ENCODE measurements around the gene ARHGEF39. TPM values are rescaled to one million over a fixed set of nuclear protein-coding genes. Genes with fewer than 3 reads are reported as not detected.
A peak's percentile ranks its signal among the peaks of the same experiment; 100 is the strongest.
"Not testable (repeated sequence)": the region's sequence is repeated elsewhere in the genome, so short reads cannot be mapped to it uniquely, and the experiment has no call there.

Gene ARHGEF39
- polyA plus RNA-seq, 2 of the 4 experiments (the other 2 are of a cell fraction): 17.6 to 19.5 TPM

GRCh38 chr9:35643046-35643445 lies 21.9 kb downstream of the ARHGEF39 start:
- Histone ChIP-seq H3K4me3 (no peak overlapping the region), H3K27ac (no peak overlapping the region), H3K9me3 (no peaks in the 10 kb centered on the region), H3K4me1 (peaks cover 9% of the 10 kb centered on the region), H3K4me2 (no peak overlapping the region)
- ChIA-PET CTCF (interaction anchor here (1.3 to 1.5 kb wide), 3 partner anchors 10 to 39 kb away, joined by 3 read pairs; no protein-coding TSS in a partner anchor), POLR2A (interaction anchor here (0.7 kb wide), 1 partner anchor 14 kb away, joined by 5 read pairs; no protein-coding TSS in a partner anchor)
- FAIRE-seq: no peak
- no peak for TF ChIP-seq SMC3 (IDR thresholded peaks at IDR 0.05)
- WGBS (ENCODE audit: missing lambda C conversion rate): 83% methylated on average over 12 of the region's 12 CpGs
- DNase-seq (ENCODE audit: low read depth in 1 of 2, low spot score in 1 of 2): no peak
- ATAC-seq: no peak

- WGBS (ENCODE audit: missing lambda C conversion rate): 95% methylated on average over 3 of the region's 3 CpGs
- FAIRE-seq; H3K9me3 ChIP-seq; POLR2A ChIA-PET; ATAC-seq; DNase-seq (ENCODE audit: low read depth in 1 of 2, low spot score in 1 of 2); H3K4me2 ChIP-seq; H3K4me3 ChIP-seq; H3K27ac ChIP-seq; H3K4me1 ChIP-seq: not testable (repeated sequence)
- CTCF ChIA-PET: interaction anchor here (1.6 kb wide), 1 partner anchor 16 kb away, joined by 6 read pairs; the partner anchor contains the start of genes CCDC107 and RMRP
Observed at GRCh38 chr9:35641478-35641877, 23.5 kb downstream of the ARHGEF39 start.

- H3K4me2 ChIP-seq; H3K4me3 ChIP-seq; H3K27ac ChIP-seq; DNase-seq (ENCODE audit: low read depth in 1 of 2, low spot score in 1 of 2); POLR2A ChIA-PET; ATAC-seq; H3K4me1 ChIP-seq; H3K9me3 ChIP-seq; FAIRE-seq: not testable (repeated sequence)
- 90% methylated on average over 15 of the region's 15 CpGs for WGBS (ENCODE audit: missing lambda C conversion rate)
- CTCF ChIA-PET: interaction anchor here (1.3 to 1.6 kb wide), 6 partner anchors 11 to 56 kb away, joined by 3 to 6 read pairs (median 4); partner anchors contain the start of genes ARHGEF39, CCDC107 and RMRP
Observed at GRCh38 chr9:35640431-35640830, 24.6 kb downstream of the ARHGEF39 start.

- ATAC-seq: no peak
- POLR2A ChIA-PET: no interaction called here
- peak; percentile 18 for FAIRE-seq
Observed at GRCh38 chr9:35639631-35640030, 25.4 kb downstream of the ARHGEF39 start.

GRCh38 chr9:35639225-35639624 lies 25.8 kb downstream of the ARHGEF39 start:
- H3K4me2 ChIP-seq; H3K27ac ChIP-seq; DNase-seq (ENCODE audit: low read depth in 1 of 2, low spot score in 1 of 2); H3K4me1 ChIP-seq; H3K4me3 ChIP-seq; POLR2A ChIA-PET; ATAC-seq; H3K9me3 ChIP-seq: not testable (repeated sequence)
- 97% methylated on average over 1 of the region's 1 CpG for WGBS (ENCODE audit: missing lambda C conversion rate)
- CTCF ChIA-PET: interaction anchor here (0.8 to 1.6 kb wide), 5 partner anchors 8 to 90 kb away, joined by 3 to 6 read pairs (median 4); no protein-coding TSS in a partner anchor
- peak; percentile 23 for FAIRE-seq

More at GRCh38 chr9:35639631-35640030, 25.4 kb downstream of the ARHGEF39 start:
- CTCF ChIA-PET: interaction anchor here (0.8 to 1.6 kb wide), 7 partner anchors 8 to 90 kb away, joined by 3 to 6 read pairs (median 4); partner anchors contain the start of gene ARHGEF39
- H3K4me2 ChIP-seq: no peak overlapping the region
- WGBS (ENCODE audit: missing lambda C conversion rate): 49% methylated on average over 1 of the region's 1 CpG
- H3K4me3 ChIP-seq: no peak overlapping the region
- no peak for TF ChIP-seq REST (IDR thresholded peaks at IDR 0.05)
- no peak for TF ChIP-seq KDM5A (IDR thresholded peaks at IDR 0.05)
- TF ChIP-seq SMC3 (IDR thresholded peaks at IDR 0.05): no peak
- no peak for TF ChIP-seq NR3C1 (IDR thresholded peaks at IDR 0.05)
- TF ChIP-seq E2F6 (IDR thresholded peaks at IDR 0.05; ENCODE audit: borderline replicate concordance, low read depth): no peak
- TF ChIP-seq HOXB5 (CRISPR knock-in tag; IDR thresholded peaks at IDR 0.05): no peak
- TF ChIP-seq ESRRA (IDR thresholded peaks at IDR 0.05; ENCODE audit: borderline replicate concordance, low read length): no peak
- no peak for TF ChIP-seq ZSCAN20 (CRISPR knock-in tag; IDR thresholded peaks at IDR 0.05)
- TF ChIP-seq HEYL (CRISPR knock-in tag; IDR thresholded peaks at IDR 0.05): no peak
- TF ChIP-seq EP300 (IDR thresholded peaks at IDR 0.05): no peak
- TF ChIP-seq CTCF (IDR thresholded peaks at IDR 0.05): no peak
- TF ChIP-seq POLR2A (IDR thresholded peaks at IDR 0.05; ENCODE audit: low read length): no peak
- no peak for TF ChIP-seq NFE2L2 (conservative IDR thresholded peaks at IDR 0.05; ENCODE audit: low read length)
- TF ChIP-seq TP53 (CRISPR knock-in tag; IDR thresholded peaks at IDR 0.05): no peak
- no peak for TF ChIP-seq ZFP36 (IDR thresholded peaks at IDR 0.05; ENCODE audit: borderline replicate concordance, partially characterized antibody)
- no peak for TF ChIP-seq ZC3H11A (IDR thresholded peaks at IDR 0.05)
- TF ChIP-seq TFCP2L1 (CRISPR knock-in tag; IDR thresholded peaks at IDR 0.05): no peak
- DNase-seq (ENCODE audit: low read depth in 1 of 2, low spot score in 1 of 2): no peak
- H3K9me3 ChIP-seq: no peaks in the 10 kb centered on the region
- H3K27ac ChIP-seq: no peak overlapping the region
- no peaks in the 10 kb centered on the region for H3K4me1 ChIP-seq

- H3K27ac ChIP-seq; FAIRE-seq; H3K4me2 ChIP-seq; POLR2A ChIA-PET; DNase-seq (ENCODE audit: low read depth in 1 of 2, low spot score in 1 of 2); H3K9me3 ChIP-seq; H3K4me3 ChIP-seq; ATAC-seq; H3K4me1 ChIP-seq: not testable (repeated sequence)
- 90% methylated on average over 7 of the region's 8 CpGs for WGBS (ENCODE audit: missing lambda C conversion rate)
- CTCF ChIA-PET: interaction anchor here (0.8 to 1.6 kb wide), 4 partner anchors 9 to 91 kb away, joined by 3 to 6 read pairs (median 4); no protein-coding TSS in a partner anchor
Observed at GRCh38 chr9:35638751-35639150, 26.2 kb downstream of the ARHGEF39 start.

Measured in A549 (cell line).